HFFc6 (cell line): ENCODE measurements around the gene CCM2. TPM values are rescaled to one million over a fixed set of nuclear protein-coding genes. Genes with fewer than 3 reads are reported as not detected.
A peak's percentile ranks its signal among the peaks of the same experiment; 100 is the strongest.
"Not testable (repeated sequence)": the region's sequence is repeated elsewhere in the genome, so short reads cannot be mapped to it uniquely, and the experiment has no call there.

Experiments used
- DNase-seq: peaks from one replicate; pipeline ENCODE4 v3.0.0-alpha.2; 2018
- H3K27ac Mint-ChIP-seq: 2 replicates; pipeline ENCODE4 v1.8.0; 2020; ENCODE audit warnings: mild to moderate bottlenecking, mixed read lengths
- H3K27me3 Mint-ChIP-seq: 2 replicates; pipeline ENCODE4 v1.8.0; 2021; ENCODE audit warnings: mild to moderate bottlenecking, moderate library complexity, mixed read lengths; ENCODE audit not compliant: insufficient read depth
- H3K36me3 Mint-ChIP-seq: 2 replicates; pipeline ENCODE4 v1.8.0; 2021; ENCODE audit warnings: low read depth, mixed read lengths
- H3K4me1 Mint-ChIP-seq: 2 replicates; pipeline ENCODE4 v1.8.0; 2020; ENCODE audit warnings: low read depth, mixed read lengths
- H3K4me3 Mint-ChIP-seq: 2 replicates; pipeline ENCODE4 v1.8.0; 2020; ENCODE audit warnings: mild to moderate bottlenecking, moderate library complexity, mixed read lengths
- H3K9me3 Mint-ChIP-seq: 2 replicates; pipeline ENCODE4 v1.8.0; 2020; ENCODE audit warnings: mild to moderate bottlenecking, mixed read lengths
- CTCF ChIP-seq: fragments of 200-600 bp; sonication (generic); IDR thresholded peaks from 2 replicates; pipeline ENCODE4 v1.5.0; 2021; ENCODE audit warnings: antibody characterized with exemption, mild to moderate bottlenecking
- total RNA-seq, 6 experiments: library from RNA; stranded (reverse); fragmentation: NEBNext Ultra II Directional; extraction: Animal tissue kit (Norgen Biotek cat#: 25700); gene quantifications; 2 replicates in 1 of 6; 3 replicates in 5 of 6; pipeline ENCODE4 v1.2.3, GENCODE V29; 2021

CCM2 gene
- total RNA-seq, 6 experiments from 2014 or later = 50.3 to 57.4 (median 52.7) TPM

- no peaks in the 10 kb centered on the region for H3K9me3 Mint-ChIP-seq
Measured at GRCh38 chr7:45032421-45032820, 32.4 kb downstream of the CCM2 start.

DNA sequence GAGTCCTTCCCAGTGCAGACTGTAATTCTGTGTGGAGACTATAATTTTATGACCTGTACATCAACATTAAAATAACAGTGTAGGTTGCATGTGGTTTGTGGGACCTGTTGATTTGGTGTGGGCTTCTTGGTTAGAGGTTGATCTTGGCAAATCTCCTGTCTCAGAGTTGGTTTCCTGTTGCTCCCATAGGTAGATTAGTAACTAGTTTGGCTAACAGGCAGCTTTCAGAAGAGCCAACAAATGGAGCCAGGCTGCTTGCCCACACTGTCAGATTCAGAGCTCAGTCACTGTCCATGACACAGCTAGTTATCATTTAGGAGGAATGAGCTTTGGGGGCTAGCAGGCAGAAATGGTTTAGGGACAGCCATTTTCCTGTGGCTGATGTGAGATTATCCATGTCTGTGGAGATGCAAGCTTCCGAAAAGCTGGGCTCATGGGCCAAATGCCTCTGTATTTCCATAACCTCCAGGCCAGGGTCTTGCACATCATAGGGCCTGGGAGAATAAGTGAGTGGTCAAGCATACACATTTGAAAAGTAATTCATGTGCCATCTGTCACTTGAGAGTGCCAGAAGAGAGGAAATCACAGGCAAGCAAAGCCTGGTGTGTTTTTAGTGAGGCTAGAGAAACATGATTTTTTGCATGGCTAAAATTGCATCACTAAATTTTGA, 33.4 kb downstream of the CCM2 start:
- TF ChIP-seq CTCF = no peak

More at GRCh38 chr7:45032421-45032820, 32.4 kb downstream of the CCM2 start:
- Mint-ChIP-seq H3K27ac (peak overlapping the region; percentile 93; the same call in 1 of the 2 replicates), H3K4me3 (no peak overlapping the region), H3K4me1 (peaks cover 26% of the 10 kb centered on the region), H3K36me3 (peaks cover 7% of the 10 kb centered on the region), H3K27me3 (no peaks in the 10 kb centered on the region; the same call in 1 of the 2 replicates)
- DNase-seq = no peak
- TF ChIP-seq CTCF = no peak

DNA sequence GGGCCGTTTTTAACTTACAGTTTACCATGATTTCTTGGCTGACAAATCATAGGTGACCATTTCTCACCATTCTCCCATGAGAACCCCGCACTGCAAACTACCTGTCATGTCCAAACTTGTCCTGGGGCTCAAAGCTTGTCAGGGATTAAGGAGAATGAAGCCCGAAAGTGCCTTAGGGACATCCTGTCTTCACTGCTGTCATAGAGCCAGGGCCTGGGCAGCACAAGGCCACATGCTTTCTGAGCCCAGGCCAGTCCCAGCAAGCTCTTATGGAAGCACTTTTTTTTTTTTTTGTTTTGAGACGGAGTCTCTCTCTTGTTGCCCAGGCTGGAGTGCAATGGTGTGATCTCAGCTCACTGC, 33.9 kb downstream of the CCM2 start:
- Mint-ChIP-seq H3K27me3 (no peaks in the 10 kb centered on the region; the same call in 1 of the 2 replicates), H3K27ac (peak overlapping the region; percentile 93), H3K9me3 (no peaks in the 10 kb centered on the region), H3K4me1 (peaks cover 22% of the 10 kb centered on the region), H3K36me3 (peaks cover 4% of the 10 kb centered on the region), H3K4me3 (no peak overlapping the region)
- no peak for TF ChIP-seq CTCF
- no peak for DNase-seq

More for the DNA sequence above, 33.4 kb downstream of the CCM2 start:
- peak; percentile 47 for DNase-seq
- H3K4me3 Mint-ChIP-seq = peak overlapping the region; percentile 12; the same call in 1 of the 2 replicates
- peak overlapping the region; percentile 93 for H3K27ac Mint-ChIP-seq
- H3K4me1 Mint-ChIP-seq = peaks cover 22% of the 10 kb centered on the region
- H3K27me3 Mint-ChIP-seq = no peaks in the 10 kb centered on the region; the same call in 1 of the 2 replicates
- no peaks in the 10 kb centered on the region for H3K9me3 Mint-ChIP-seq
- no peaks in the 10 kb centered on the region; the same call in 1 of the 2 replicates for H3K36me3 Mint-ChIP-seq

- not testable (repeated sequence) for H3K27me3 Mint-ChIP-seq, H3K4me3 Mint-ChIP-seq, DNase-seq, H3K27ac Mint-ChIP-seq, H3K9me3 Mint-ChIP-seq
- H3K4me1 Mint-ChIP-seq = peaks cover 22% of the 10 kb centered on the region
- peaks cover 11% of the 10 kb centered on the region for H3K36me3 Mint-ChIP-seq
Measured at GRCh38 chr7:45034710-45035109, 34.7 kb downstream of the CCM2 start.

- no peaks in the 10 kb centered on the region; the same call in 1 of the 2 replicates for H3K27me3 Mint-ChIP-seq
- no peak overlapping the region for H3K4me3 Mint-ChIP-seq
- peaks cover 22% of the 10 kb centered on the region for H3K4me1 Mint-ChIP-seq
- H3K36me3 Mint-ChIP-seq = peaks cover 14% of the 10 kb centered on the region
- H3K27ac Mint-ChIP-seq = no peak overlapping the region
- DNase-seq = no peak
- H3K9me3 Mint-ChIP-seq = no peaks in the 10 kb centered on the region
- TF ChIP-seq CTCF = no peak
Measured at GRCh38 chr7:45035371-45035770, 35.4 kb downstream of the CCM2 start.

DNA sequence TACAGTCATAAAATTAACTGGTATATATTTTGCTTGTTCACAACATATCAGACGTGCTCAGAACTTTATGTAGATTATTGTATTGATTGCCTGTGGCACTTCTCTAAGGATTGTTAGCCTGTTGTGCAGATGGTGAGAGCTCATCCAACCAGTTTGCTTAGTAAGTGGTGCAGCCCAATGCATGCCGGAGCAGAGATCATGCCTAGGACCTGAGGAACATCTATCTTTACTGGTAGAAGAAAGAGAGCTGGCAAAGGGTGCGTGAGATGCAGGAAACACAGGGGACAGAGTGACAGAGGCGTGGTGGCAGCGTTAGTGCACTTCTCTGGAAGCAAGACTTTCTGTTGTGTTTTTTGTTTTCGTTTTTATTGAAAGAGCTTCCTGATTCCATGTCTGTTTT, 35.9 kb downstream of the CCM2 start:
- Mint-ChIP-seq H3K4me3 (no peak overlapping the region), H3K27ac (no peak overlapping the region; the same call in 1 of the 2 replicates), H3K9me3 (no peaks in the 10 kb centered on the region), H3K27me3 (no peaks in the 10 kb centered on the region; the same call in 1 of the 2 replicates), H3K36me3 (peaks cover 16% of the 10 kb centered on the region), H3K4me1 (peaks cover 22% of the 10 kb centered on the region)
- TF ChIP-seq CTCF = no peak
- no peak for DNase-seq
